Panc1 (cell line): ENCODE data around the gene HS6ST3. TPM values are rescaled to one million over a fixed set of nuclear protein-coding genes. Genes with fewer than 3 reads are reported as not detected.

Experiments
- ATAC-seq: fragments of 200-7000 bp; cut with Tn5 transposase; 2 replicates; pipeline ENCODE4 v1.9.1; 2020; ENCODE audit warnings: mild to moderate bottlenecking, moderate library complexity
- BruUV-seq: library from RNA; stranded (reverse); fragments of 400-500 nt; replicated peaks from 2 replicates; lab custom pipeline; 2021; lab: Mats Ljungman, UMichigan
- CTCF ChIA-PET: fragments of 300-600 bp; sonication (Branson Sonifier 250); formaldehyde crosslinking; loops from one replicate; lab custom pipeline; 2022; ENCODE audit warnings: antibody characterized with exemption; lab: Charles Lee
- POLR2A ChIA-PET: fragments of 300-600 bp; sonication (Branson Sonifier 250); formaldehyde crosslinking; loops from one replicate; lab custom pipeline; 2022; ENCODE audit warnings: antibody characterized with exemption; lab: Charles Lee
- DNase-seq: peaks from one replicate; pipeline ENCODE4 v3.0.0-alpha.2; 2010; ENCODE audit warnings: low read depth, low spot score
- H3K27ac ChIP-seq: 2 replicates; pipeline ENCODE4 v1.5.1; 2011; ENCODE audit warnings: mild to moderate bottlenecking, low read length, inconsistent platforms
- H3K27me3 ChIP-seq: fragments of 200-500 bp; sonication (Bioruptor generic); 2 replicates; pipeline ENCODE4 v1.6.0; 2014; ENCODE audit warnings: low read length, inconsistent platforms; ENCODE audit not compliant: control insufficient read depth, insufficient read depth
- H3K36me3 ChIP-seq: fragments of 200-500 bp; sonication (Bioruptor generic); 2 replicates; pipeline ENCODE4 v1.5.1; 2014; ENCODE audit warnings: inconsistent platforms, mild to moderate bottlenecking, low read length, moderate library complexity; ENCODE audit not compliant: control insufficient read depth, insufficient read depth
- H3K4me1 ChIP-seq: 2 replicates; pipeline ENCODE4 v1.5.1; 2011; ENCODE audit warnings: inconsistent platforms, mild to moderate bottlenecking, low read length, moderate library complexity; ENCODE audit not compliant: control insufficient read depth, insufficient read depth
- H3K4me3 ChIP-seq, 2 experiments: 2 replicates each; pipeline ENCODE4 v1.5.1; 2011 to 2012; ENCODE audit warnings: low read depth in 2 of 2, low read length in 2 of 2, mild to moderate bottlenecking in 2 of 2, inconsistent platforms in 1 of 2, moderate library complexity in 1 of 2
- H3K9me3 ChIP-seq: fragments of 200-500 bp; sonication (Bioruptor generic); 2 replicates; pipeline ENCODE4 v1.5.1; 2014; ENCODE audit warnings: low read depth, mild to moderate bottlenecking, inconsistent platforms, low read length, moderate library complexity; ENCODE audit not compliant: control insufficient read depth, insufficient read depth
- CTCF ChIP-seq: fragments of 450-650 bp; IDR thresholded peaks from 2 replicates; pipeline ENCODE4 v1.5.1; 2017; ENCODE audit warnings: mild to moderate bottlenecking
- POLR2AphosphoS5 ChIP-seq: IDR thresholded peaks from 2 replicates; pipeline ENCODE4 v1.6.1; 2012; ENCODE audit warnings: mild to moderate bottlenecking, low read depth, low read length, moderate library complexity
- REST ChIP-seq, 2 experiments: IDR thresholded peaks; 2 replicates each; pipeline ENCODE4 v1.6.1; 2011 to 2012; ENCODE audit warnings: low read depth in 2 of 2, control low read depth in 1 of 2, low read length in 1 of 2, mild to moderate bottlenecking in 1 of 2, moderate library complexity in 1 of 2; ENCODE audit not compliant: insufficient read depth in 1 of 2
- SIN3A ChIP-seq: IDR thresholded peaks from 2 replicates; pipeline ENCODE4 v1.6.1; 2012; ENCODE audit warnings: low read depth, mild to moderate bottlenecking, low read length, moderate library complexity, borderline replicate concordance; ENCODE audit not compliant: insufficient read depth
- TCF7L2 ChIP-seq: IDR thresholded peaks from 2 replicates; pipeline ENCODE4 v1.6.1; 2011; ENCODE audit warnings: mild to moderate bottlenecking, low read depth, low read length, inconsistent platforms
- in situ Hi-C: cut with HindIII; loops from 2 replicates; pipeline ENCODE4 v1.10.0; 2016; ENCODE audit warnings: low sequenced_read_pairs, low pct_unique_long_range_greater_than_20kb
- intact Hi-C: fragments of 100-400 bp; cut with micrococcal nuclease; formaldehyde crosslinking; loops from one replicate; pipeline ENCODE4 v1.10.0; 2022; ENCODE audit not compliant: unreplicated experiment
- total RNA-seq: library from RNA; stranded (reverse); gene quantifications from one replicate; pipeline ENCODE4 v1.2.1, GENCODE V29; 2021; ENCODE audit not compliant: unreplicated experiment

Gene HS6ST3
- total RNA-seq, 1 experiment from 2014 or later = 0.13 TPM

GRCh38 chr13:96165840-96166239 lies 75.9 kb downstream of the HS6ST3 start:
- Histone ChIP-seq H3K9me3 (no peaks in the 10 kb centered on the region), H3K4me3 (no peak overlapping the region), H3K27ac (no peak overlapping the region), H3K27me3 (no peaks in the 10 kb centered on the region), H3K36me3 (no peaks in the 10 kb centered on the region), H3K4me1 (no peaks in the 10 kb centered on the region)
- no TSS peak for BruUV-seq
- intact Hi-C loops (no loop called here), in situ Hi-C loops (no loop called here)
- TF ChIP-seq REST (IDR thresholded peaks at IDR 0.05; ENCODE audit: insufficient read depth in 1 of 2, low read depth in 2 of 2, low read length in 1 of 2) (no peak), CTCF (no peak), POLR2AphosphoS5 (no peak), TCF7L2 (no peak), SIN3A (no peak)
- DNase-seq (no peak), ATAC-seq (no peak)
- ChIA-PET CTCF (no interaction called here), POLR2A (no interaction called here)

GRCh38 chr13:96172066-96172465 lies 82.2 kb downstream of the HS6ST3 start:
- Histone ChIP-seq H3K27ac (no peak overlapping the region), H3K4me3 (no peak overlapping the region), H3K9me3 (no peaks in the 10 kb centered on the region), H3K36me3 (no peaks in the 10 kb centered on the region), H3K27me3 (no peaks in the 10 kb centered on the region; the same call in 1 of the 2 replicates), H3K4me1 (no peaks in the 10 kb centered on the region)
- TF ChIP-seq CTCF (no peak), TCF7L2 (no peak), POLR2AphosphoS5 (no peak), SIN3A (no peak), REST (IDR thresholded peaks at IDR 0.05; ENCODE audit: insufficient read depth in 1 of 2, low read depth in 2 of 2, low read length in 1 of 2) (no peak)
- in situ Hi-C loops (no loop called here), intact Hi-C loops (no loop called here)
- POLR2A ChIA-PET = no interaction called here
- DNase-seq (no peak), ATAC-seq (no peak)
- no TSS peak for BruUV-seq
- CTCF ChIA-PET = no interaction called here
